ENCODE measurements around the gene PSMG1. TPM values are rescaled to one million over a fixed set of nuclear protein-coding genes. Genes with fewer than 3 reads are reported as not detected.
"Not testable (repeated sequence)": the region's sequence is repeated elsewhere in the genome, so short reads cannot be mapped to it uniquely, and the experiment has no call there.

PSMG1 gene
- total and polyA plus RNA-seq, 2 of the 8 experiments (the other 6 are each of a cell fraction or from before 2014, with no cell fraction given): 50.7 to 93.7 TPM

DNA sequence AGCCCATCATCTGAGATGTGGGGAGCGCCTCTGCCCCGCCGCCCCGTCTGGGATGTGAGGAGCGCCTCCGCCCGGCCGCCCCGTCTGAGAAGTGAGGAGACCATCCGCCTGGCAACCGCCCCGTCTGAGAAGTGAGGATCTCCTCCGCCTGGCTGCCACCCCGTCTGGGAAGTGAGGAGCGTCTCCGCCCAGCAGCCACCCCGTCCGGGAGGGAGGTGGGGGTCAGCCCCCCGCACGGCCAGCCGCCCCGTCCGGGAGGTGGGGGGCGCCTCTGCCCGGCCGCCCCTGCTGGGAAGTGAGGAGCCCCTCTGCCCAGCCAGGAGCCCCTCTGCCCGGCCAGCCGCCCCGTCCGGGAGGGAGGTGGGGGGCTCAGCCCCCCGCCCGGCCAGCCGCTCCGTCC, 26.0 kb downstream of the PSMG1 start:
- H3K14ac ChIP-seq (ENCODE audit: insufficient read length); H3K36me3 ChIP-seq (ENCODE audit: control insufficient read depth in 2 of 4, insufficient read depth in 4 of 4, low read length in 3 of 4); H4K20me1 ChIP-seq (replicated peaks in 1 of 2; ENCODE audit: control insufficient read depth in 1 of 2, insufficient read depth in 2 of 2, low read length in 2 of 2); H3K18ac ChIP-seq (ENCODE audit: extremely low read depth, low read length); CTCF ChIA-PET (ENCODE audit: partially characterized antibody); H3K79me2 ChIP-seq (ENCODE audit: control insufficient read depth in 1 of 2, insufficient read depth in 2 of 2, low read length in 2 of 2); H3K27ac ChIP-seq (ENCODE audit: low read depth, low read length); H4K8ac ChIP-seq (ENCODE audit: extremely low read depth, insufficient read depth, low read length); H2BK120ac ChIP-seq (replicated peaks; ENCODE audit: low read depth, low read length); H4K5ac ChIP-seq (ENCODE audit: insufficient read length, low read depth, low read length); H2BK12ac ChIP-seq (ENCODE audit: low read depth, low read length); H3K4me2 ChIP-seq (ENCODE audit: insufficient read depth in 1 of 2, low read depth in 2 of 2, low read length in 2 of 2); H3K79me1 ChIP-seq (ENCODE audit: low read depth, low read length); H3K56ac ChIP-seq (replicated peaks; ENCODE audit: insufficient read length, low read depth, low read length); FAIRE-seq; POLR2A ChIA-PET (ENCODE audit: partially characterized antibody); H4K91ac ChIP-seq (replicated peaks; ENCODE audit: insufficient read length, low read length); DNase-seq (ENCODE audit: low read depth in 1 of 2, low spot score in 2 of 2); H3K4me3 ChIP-seq (ENCODE audit: extremely low read depth in 1 of 4, insufficient read depth in 2 of 4, low read depth in 3 of 4, low read length in 4 of 4); H2BK15ac ChIP-seq (ENCODE audit: low read length); H3K23me2 ChIP-seq (ENCODE audit: low read depth, low read length); H3K4me1 ChIP-seq (replicated peaks in 1 of 4; ENCODE audit: control insufficient read depth in 3 of 4, insufficient read depth in 4 of 4, low read length in 3 of 4); H3K23ac ChIP-seq (ENCODE audit: insufficient read length); H2AFZ ChIP-seq (ENCODE audit: low read length); H3K9ac ChIP-seq (replicated peaks in 1 of 4; ENCODE audit: extremely low read depth in 1 of 4, low read depth in 3 of 4, low read length in 3 of 4); H3K27me3 ChIP-seq (replicated peaks in 1 of 4; ENCODE audit: control insufficient read depth in 3 of 4, extremely low read depth in 1 of 4, insufficient read depth in 3 of 4, low read length in 3 of 4); H2AK5ac ChIP-seq (ENCODE audit: low read depth, low read length); H2BK20ac ChIP-seq (ENCODE audit: low read length); H3K4ac ChIP-seq (replicated peaks; ENCODE audit: insufficient read length, low read depth, low read length); H2BK5ac ChIP-seq (ENCODE audit: low read depth, low read length): not testable (repeated sequence)
- H3K9me3 ChIP-seq (ENCODE audit: insufficient read depth in 2 of 2, low read depth in 1 of 2, low read length in 1 of 2): peaks cover 4 to 14% of the 10 kb centered on the region in 2 experiments; a peak in 2 of 4 replicates
- no CpG with 5 or more reads among the region's 34 CpGs for WGBS, 2 experiments (ENCODE audit: extremely low coverage in 1 of 2, insufficient coverage in 1 of 2, insufficient read length in 1 of 2, insufficient replicate concordance in 2 of 2, low coverage in 1 of 2, low lambda C conversion rate in 2 of 2, missing lambda C conversion rate in 1 of 2)

All from H1 (cell line).